HG03066 (cell line): ENCODE data around the gene SLC22A23.

Experiments used
- ATAC-seq: cut with Tn5 transposase; IDR thresholded peaks from one replicate; pipeline ENCODE4 v1.9.1; 2021; ENCODE audit warnings: low read depth; ENCODE audit not compliant: unreplicated experiment

SLC22A23 gene

DNA sequence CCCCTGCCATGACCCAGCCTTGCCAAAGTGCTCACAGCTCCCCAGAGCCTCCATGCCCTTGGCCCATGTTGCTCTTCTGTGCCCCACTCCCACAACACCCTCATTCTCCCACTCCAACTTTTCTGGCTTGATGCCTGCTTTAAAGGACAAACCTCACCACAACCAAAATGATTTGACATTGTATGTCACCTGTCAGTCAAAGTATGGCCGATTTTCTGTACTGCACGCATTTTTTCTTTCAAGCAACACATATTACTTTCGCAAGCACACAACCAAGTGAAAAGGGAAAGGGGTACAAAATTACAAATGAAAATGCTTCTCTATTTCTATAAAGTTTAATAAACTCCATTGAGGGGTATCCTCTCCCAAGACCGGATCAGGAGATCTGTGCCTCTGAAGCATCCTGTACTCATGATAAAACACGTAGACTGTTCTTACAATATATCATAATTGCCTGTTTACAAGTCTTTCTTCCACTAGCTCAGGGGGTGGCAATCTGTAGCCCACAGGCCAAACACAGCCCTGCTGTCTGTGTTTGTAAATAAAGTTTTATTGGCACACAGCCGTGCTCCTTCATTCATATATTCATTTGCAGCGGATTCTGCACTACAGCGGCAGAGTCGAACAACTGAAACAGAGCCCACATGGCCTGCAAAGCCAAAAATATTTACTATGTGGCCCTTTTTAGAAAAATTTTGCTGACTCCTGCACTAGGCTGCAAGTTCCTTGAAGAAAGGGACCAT lies 32.5 kb downstream of the SLC22A23 start:
- no peak for ATAC-seq

- ATAC-seq: no peak
These were observed 33.2 kb downstream of the SLC22A23 start for GRCh38 chr6:3423439-3424184.

DNA sequence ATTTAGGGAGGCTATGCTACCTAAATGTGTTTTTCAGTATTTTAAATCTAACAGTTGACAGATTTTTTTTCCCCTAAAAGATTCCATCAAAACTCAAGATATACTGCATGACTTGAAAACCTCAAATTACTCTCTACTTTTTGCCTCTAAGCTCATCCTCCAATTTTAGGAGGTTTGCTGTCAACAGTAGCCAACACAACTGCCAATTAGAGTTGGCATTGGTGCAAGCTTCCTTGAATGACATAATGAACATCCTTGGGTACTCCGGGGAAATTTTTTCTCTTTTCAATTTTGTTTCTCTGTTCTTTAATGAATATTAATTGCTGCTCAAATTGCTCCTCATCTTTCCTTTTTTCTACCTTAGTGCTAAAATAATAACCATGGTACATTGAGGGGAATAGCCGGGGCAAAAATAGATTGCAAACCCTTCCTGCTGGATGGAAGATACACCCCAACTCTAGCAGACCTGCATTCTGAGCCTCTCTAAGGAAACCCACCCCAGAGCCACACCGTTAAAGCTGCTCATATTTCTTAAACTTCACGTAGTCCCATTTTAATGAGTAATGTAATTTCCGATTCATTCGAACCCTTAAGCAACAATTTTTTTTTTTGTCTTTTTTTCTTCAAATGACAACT lies 34.3 kb downstream of the SLC22A23 start:
- no peak for ATAC-seq

DNA sequence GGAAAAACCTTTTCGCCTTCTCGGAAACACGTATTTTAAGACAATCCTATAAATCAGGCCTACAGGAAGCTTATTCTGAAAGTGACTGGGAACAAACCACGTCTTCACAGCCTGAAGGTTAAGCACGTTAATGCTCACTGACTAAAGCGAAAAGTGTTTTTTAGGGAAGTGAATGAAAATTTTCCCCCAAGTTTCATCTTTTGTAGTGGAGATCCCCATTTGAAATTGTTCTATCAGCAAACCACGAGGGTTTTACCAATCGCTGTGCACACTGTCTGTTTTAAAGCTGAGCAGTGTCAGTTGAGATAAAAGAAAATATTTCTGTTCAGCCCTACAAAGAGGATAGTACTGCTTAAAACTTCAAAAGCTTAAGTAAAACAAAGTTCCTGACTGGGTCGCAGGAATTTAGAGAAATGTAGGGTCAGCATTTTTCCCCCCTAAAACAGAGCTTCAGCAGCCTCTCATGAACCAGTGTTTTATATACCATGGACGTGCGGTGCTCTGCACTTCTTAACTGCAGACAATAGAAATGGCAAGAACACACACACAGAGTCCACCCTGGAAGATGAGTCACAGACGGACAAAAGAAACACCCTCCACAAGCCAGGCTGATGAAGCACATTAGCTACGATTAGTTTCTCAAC lies 34.9 kb downstream of the SLC22A23 start:
- no peak for ATAC-seq

DNA sequence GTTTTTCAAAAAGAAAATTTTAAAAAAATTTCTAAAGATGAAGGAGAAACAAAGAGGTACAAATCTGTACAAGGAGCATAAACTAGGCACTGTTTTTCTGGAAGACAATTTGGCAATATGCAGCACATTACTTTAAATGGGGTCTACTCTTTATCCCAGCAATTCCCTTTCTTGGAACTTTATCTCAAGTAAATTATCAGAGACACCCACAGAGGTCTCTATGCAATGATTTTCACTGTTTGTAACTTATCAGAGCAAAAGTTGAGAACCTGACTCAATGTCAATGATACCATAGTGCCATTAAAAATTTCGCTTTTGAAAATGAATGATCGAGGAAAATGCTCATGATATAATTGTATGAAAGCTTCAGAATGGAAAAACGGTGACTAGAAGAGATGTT lies 35.7 kb downstream of the SLC22A23 start:
- no peak for ATAC-seq

GRCh38 chr6:3419624-3420272 lies 37.1 kb downstream of the SLC22A23 start:
- no peak for ATAC-seq

GRCh38 chr6:3418496-3419060 lies 38.3 kb downstream of the SLC22A23 start:
- no peak for ATAC-seq

DNA sequence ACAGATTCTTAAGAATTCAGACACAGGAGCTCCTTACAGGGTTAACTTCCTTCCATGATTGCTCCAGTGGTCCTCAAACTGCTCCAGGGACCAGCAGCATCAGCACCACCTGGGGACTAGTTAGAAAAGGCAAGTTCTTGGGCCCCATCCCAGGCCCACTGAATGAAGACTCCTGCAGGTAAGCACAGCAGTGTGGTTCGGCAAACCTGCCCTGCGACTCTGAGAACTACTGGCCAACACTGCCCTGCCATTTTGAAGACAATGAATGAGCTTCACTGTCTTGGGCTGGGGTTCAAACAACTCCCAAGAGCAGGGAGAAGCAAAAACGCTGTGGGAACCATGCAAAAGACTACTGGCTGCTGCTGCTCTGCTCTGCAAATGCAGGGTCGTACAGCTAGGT lies 39.4 kb downstream of the SLC22A23 start:
- no peak for ATAC-seq

- ATAC-seq: no peak
These were observed 41.4 kb downstream of the SLC22A23 start for GRCh38 chr6:3415490-3415889.

DNA sequence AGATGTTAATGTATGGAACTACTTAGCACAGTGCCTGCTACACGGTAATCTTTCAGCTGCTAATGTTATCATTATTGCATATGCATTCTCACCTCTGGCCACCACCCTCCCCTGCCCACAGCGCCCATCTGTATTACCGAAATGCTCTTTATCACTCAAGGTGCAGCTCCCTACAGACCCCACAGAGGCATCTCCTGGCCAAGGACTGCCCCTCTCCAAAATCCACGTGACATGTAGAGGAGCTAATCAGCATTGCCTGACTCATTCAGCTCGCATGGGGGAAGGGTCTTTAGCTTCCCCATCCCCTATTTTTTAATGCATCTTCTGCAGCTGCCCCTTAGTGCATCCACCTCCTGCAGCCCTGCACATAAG lies 41.8 kb downstream of the SLC22A23 start:
- ATAC-seq: no peak

DNA sequence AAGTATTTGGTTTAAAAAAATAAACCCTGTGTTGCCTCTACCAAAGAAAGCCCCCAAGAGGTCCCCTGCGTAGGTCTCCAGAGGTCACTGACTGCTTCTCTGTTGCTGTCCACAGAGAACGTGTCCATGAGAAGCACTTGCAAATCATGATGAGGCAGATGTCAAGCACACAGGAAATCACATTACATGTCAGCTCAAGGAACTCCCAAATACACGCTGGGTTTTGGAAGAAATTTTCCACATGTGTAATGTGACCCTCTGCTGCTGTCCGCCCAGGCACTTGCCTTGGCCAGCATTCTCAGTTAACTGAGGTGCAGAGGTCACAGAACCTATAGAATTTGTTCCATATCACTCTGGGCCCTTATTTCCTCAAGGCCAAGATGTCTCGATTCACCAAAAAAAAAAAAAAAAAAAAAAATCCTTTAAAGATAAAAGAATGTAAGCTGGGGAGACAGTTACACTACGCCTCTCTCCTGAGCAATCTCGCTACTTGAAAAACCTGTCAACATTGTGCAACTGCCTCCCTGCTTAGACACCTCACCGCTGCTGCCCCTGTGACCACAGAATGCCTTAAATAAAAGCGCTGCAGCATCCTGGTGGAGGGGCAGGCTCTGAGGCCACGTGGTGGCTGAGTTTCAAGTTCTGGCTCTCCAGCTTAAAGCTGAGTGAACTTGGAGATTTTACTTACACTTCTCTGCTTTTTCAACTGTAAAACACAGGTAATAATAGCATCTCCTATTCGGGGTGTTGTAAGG lies 42.3 kb downstream of the SLC22A23 start:
- no peak for ATAC-seq

DNA sequence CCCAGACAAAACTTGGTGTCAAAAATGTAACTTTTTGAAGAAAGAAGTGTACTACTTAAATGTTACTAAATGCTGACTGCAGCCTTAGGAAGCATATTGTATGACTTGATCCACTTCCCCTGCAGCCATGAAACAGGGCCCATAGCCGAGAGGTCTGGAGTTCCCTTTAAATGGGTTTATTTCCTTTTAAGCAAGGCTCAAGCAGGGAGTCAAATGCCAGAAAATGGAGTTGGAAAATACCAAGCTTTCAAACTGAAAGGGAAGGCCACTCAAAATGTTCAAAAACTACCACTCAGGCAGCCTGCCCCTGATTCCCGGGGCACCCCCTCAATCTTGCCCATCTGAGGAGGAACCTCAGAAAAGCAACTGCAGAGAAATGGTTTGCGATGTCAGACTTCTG lies 43.3 kb downstream of the SLC22A23 start:
- no peak for ATAC-seq

DNA sequence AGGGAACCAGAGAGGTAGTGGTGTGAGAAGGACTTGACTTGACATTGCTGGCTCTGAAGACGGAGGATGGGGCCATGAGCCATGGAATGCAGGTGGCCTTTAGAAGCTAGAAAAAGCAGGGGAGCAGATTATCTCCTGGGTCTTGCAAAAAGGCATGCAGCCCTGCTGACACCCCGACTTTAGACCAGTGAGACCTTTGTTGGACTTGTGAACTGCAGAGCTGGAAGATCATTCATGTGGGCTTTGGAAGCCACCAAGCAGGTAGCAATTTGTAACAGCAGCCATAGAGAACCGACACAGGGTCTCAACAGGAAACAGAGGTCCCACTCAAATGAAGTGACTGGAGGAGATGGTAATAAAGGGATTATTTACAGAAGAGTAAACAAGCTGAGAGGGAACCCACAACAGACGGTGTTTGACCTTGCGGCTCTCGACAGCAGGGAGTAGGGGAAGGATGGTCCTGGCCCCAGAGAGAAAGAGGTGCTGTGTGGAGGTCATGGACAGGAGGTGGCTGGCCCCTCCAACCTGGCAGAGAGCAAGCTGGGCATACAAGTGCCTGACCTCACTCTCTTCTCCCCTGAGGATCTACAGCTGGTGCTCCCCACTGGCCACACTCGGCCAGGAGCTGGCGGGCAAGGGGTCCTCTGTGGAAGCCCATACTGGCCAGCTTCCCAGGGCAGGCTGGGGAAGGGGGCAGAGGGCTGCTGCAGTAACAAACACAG lies 43.9 kb downstream of the SLC22A23 start:
- ATAC-seq: no peak

- no peak for ATAC-seq
These were observed 44.7 kb downstream of the SLC22A23 start for GRCh38 chr6:3411967-3412778.

DNA sequence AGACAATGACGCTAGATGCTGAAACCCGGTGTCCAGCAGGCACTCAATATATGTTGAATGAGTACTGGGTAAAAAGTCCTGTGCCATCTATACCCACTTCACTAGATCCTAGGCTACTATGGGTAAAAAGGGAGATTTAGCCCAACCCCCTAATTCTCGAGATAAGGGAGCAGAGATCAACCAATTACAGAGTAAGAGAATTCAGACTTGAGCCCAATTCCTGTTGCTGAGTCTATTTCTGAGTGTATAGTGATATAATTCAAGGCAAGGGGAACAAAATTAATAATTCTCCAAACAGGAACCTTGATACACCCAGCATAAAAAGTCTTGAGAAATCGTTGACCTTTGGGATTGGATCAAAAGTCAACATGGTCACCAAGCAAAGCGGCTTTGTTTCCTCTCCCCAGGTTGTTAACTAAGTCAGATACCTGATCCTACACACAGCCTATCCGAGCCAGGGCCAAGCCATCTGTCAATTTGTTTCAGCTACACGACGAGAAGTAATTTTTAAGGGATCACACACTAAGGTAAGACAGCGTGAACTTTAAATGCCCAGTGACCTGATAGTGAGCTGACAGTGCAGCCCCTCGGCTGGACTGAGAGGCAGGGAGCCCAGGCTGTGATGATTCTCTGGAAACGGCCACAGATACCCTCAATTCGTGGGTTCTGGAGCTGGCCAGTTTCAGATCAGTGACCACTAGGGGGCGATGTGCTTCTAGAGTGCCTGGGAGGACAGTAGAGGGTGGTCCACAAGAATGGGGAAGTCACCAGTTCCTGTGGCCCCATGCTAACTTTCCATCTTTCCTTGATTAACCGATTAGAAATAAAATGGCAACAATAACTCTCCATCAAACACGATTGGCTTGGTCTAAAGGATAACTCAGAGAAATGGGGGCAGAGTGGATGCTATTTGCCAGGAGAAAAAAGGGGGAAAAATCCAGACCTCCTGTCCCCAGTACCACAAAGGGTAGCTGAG lies 46.2 kb downstream of the SLC22A23 start:
- no peak for ATAC-seq

GRCh38 chr6:3409699-3410384 lies 47.0 kb downstream of the SLC22A23 start:
- no peak for ATAC-seq

DNA sequence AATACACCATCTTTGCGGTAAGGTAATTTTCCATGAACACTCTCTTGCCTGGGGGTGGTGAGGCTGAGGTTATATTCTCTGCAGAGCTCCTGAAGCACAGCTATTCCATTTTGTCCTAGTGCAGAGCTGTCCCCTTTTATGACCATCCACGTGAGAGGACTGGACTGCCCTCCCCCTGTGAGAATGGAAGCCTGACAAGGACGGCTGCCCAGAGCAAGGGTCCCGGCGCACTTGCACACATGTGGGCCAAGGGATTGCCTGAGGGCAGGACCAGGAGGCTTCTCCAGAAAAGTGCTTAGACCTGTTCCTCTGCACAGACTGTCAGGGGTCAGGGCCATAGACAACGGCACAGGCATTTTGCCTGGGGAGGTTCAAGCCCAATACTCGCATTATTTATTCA lies 48.2 kb downstream of the SLC22A23 start:
- no peak for ATAC-seq
